Activated naive CD4-positive, alpha-beta T cell treated with anti-CD3 and anti-CD28 coated beads, Interleukin-2, amount 50 U/mL, for 72 hours (primary cell): Measurements from ENCODE around the gene SSPN. TPM values are rescaled to one million over a fixed set of nuclear protein-coding genes. Genes with fewer than 3 reads are reported as not detected.

Experiments
- ATAC-seq, 2 donors: fragments of 150-1000 bp; cut with Tn5 transposase; 2 replicates each; pipeline ENCODE4 v1.10.0; 2021; ENCODE audit warnings: mild to moderate bottlenecking in 2 of 2, moderate library complexity in 2 of 2
- DNase-seq, 2 donors: peaks; one replicate each; pipeline ENCODE4 v3.0.0; 2021 to 2022; ENCODE audit warnings: low spot score in 2 of 2
- H3K27ac Mint-ChIP-seq, 2 donors: one replicate each; pipeline ENCODE4 v1.8.0; 2022; ENCODE audit warnings: mild to moderate bottlenecking in 2 of 2, mixed read lengths in 2 of 2
- H3K36me3 Mint-ChIP-seq, 2 donors: one replicate each; pipeline ENCODE4 v1.8.0; 2022; ENCODE audit warnings: mixed read lengths in 2 of 2
- H3K9me3 Mint-ChIP-seq, 2 donors: one replicate each; pipeline ENCODE4 v1.8.0; 2022; ENCODE audit warnings: mixed read lengths in 2 of 2
- total RNA-seq, 2 donors: library from RNA; stranded (reverse); gene quantifications; one replicate each; pipeline ENCODE4 v1.2.3, GENCODE V29; 2022

SSPN gene
- total RNA-seq, 2 donors from 2014 or later: not detected

DNA sequence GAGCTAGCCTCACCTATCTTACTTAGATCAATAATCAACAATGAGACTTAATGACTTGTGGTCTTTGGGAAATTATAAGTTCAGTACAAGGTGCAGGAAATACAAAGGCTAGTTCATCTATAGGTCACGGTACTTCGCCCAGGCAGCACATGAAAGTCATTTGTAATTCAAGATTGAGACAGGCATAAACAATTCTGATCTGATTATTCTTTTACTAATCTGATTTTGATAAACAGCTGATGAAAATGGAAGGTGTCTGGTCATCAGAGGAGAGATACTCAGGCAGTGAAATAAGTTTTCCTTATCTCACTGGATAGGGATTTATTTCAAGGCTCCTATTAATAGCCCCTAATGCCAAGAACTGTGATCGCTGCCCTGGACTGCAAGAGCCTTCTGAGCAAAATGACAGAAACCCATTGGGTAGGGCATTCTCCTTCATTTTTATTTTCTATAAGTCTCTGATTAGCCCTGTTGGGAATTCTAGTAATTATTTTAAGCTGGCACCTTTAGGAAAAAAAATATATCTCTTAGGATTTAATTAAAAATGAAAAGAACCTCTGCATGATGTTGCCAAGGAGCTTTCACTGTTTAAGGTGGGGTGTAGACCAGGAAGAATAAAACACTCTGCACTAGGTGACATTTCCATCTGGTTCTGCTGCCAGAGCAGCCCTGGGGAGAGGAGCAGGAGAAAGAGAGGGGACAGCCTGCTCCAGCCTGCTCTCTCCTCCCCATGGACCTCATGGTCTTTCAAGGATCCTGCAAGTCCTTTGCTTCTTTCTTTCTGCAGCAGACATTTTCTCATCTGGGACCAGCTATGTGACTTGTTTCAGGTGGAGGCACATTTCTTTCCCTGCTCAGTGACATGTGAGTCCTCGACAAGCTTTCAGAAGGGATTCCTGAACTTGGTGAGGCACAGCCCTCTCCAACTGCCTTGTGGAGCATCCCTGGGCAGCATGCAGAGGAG lies 44.8 kb downstream of the SSPN start:
- ATAC-seq: no peak
- Mint-ChIP-seq H3K27ac (no peak overlapping the region), H3K9me3 (no peaks in the 10 kb centered on the region)

DNA sequence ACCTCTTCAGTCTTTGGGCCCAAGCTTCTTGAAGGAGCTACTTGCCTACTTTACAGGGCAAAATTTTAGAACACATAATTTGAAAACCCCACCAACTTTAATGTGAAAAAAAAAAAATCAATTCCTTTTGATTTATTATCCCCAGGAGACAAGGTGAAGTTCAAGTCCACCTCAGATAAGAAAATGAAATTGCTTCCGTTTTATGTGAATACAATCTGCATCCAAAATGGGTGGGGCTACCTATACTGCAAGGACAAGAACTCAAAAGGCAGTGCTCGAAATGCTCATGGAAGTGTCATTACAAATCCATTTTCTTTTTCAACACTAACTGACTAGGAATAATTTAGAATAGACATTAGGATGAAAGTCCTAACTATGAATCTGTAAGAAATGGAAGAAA lies 45.7 kb downstream of the SSPN start:
- Mint-ChIP-seq H3K9me3 (no peaks in the 10 kb centered on the region), H3K27ac (no peak overlapping the region), H3K36me3 (no peaks in the 10 kb centered on the region)
- DNase-seq: no peak
- ATAC-seq: no peak

More for the DNA sequence above, 44.8 kb downstream of the SSPN start:
- H3K36me3 Mint-ChIP-seq: no peaks in the 10 kb centered on the region
- no peak for DNase-seq

DNA sequence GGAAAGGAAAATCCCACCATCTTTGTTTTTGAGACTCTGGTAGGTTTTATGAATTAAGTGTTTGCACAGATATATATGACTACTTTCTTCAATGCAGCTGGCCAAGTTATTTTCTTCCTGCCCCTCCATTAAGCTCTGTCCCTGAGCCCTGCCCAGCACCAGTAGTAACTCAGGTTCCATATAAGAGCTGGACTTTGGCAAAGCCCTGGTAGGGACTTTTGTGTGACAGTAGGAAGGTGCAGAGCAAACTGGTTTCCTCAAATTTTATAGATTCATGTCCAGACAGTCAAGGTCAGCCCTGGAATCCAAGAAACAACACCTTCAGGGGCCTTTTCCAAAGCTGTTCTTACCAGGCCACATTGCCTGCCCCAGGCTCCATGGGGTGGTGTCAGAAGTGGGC lies 47.3 kb downstream of the SSPN start:
- no peaks in the 10 kb centered on the region for H3K9me3 Mint-ChIP-seq
- no peaks in the 10 kb centered on the region for H3K36me3 Mint-ChIP-seq
- no peak for ATAC-seq
- no peak for DNase-seq
- H3K27ac Mint-ChIP-seq: no peak overlapping the region

DNA sequence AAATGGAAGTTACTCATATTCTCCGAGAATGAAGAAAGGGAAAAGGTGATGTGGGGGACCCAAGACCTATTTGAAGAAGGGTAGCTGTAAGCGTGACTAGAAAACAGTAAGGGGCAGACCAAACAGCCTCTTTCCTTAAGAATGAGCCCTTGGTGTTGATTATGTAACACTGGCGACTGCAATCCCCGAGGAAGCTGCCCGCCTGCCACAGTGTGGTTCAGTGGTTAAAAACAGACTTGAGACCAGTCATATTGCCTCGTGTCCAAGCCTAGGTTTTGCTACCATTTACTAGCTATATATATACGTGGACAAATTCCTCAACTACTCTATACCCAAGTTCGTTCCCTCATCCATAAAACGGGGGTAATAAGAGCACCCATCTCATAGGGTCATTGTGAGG lies 49.1 kb downstream of the SSPN start:
- Mint-ChIP-seq H3K9me3 (peaks cover 3% of the 10 kb centered on the region in 2 donors), H3K36me3 (peaks cover 0 to 3% of the 10 kb centered on the region in 2 donors), H3K27ac (no peak overlapping the region)
- ATAC-seq (no peak), DNase-seq (no peak)

DNA sequence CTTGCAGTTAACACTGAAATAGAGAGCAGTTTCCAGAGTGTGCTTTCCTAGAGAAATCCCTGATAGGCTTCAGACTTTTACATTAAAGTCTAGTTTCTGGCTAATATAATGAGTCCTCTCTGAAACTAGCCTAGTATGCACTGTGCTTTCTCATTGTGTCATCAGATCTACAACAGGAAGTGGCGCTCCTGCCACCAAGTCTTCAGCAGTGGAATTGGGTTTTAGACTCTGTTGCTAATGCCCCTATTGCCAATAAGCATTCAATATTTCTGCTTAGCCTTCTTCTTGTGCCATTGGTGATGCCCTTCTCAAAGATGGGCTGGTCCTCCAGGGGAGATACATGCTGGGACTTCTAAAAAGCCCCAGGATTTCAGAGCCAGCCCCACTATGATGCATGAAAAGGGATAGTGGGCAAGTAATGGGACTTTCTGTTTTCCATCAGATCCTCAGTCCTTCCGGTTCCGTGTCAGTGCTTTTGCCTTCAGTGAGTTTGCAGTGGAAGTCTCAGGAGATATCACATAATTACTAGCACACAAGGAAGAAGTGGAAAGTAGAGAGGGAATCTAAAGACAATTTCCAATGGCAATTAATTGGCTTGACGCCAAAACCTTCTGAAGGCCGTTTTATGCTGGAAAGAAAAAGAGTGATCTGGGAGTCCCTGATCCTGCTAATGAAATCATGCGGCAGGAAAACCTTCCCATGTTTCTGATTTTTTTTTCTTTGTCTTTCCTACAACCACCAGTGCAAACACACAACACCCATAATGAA lies 50.0 kb downstream of the SSPN start:
- Mint-ChIP-seq H3K27ac (no peak overlapping the region), H3K9me3 (peaks cover 5 to 6% of the 10 kb centered on the region in 2 donors), H3K36me3 (peaks cover 0 to 7% of the 10 kb centered on the region in 2 donors)
- ATAC-seq (no peak), DNase-seq (no peak)

DNA sequence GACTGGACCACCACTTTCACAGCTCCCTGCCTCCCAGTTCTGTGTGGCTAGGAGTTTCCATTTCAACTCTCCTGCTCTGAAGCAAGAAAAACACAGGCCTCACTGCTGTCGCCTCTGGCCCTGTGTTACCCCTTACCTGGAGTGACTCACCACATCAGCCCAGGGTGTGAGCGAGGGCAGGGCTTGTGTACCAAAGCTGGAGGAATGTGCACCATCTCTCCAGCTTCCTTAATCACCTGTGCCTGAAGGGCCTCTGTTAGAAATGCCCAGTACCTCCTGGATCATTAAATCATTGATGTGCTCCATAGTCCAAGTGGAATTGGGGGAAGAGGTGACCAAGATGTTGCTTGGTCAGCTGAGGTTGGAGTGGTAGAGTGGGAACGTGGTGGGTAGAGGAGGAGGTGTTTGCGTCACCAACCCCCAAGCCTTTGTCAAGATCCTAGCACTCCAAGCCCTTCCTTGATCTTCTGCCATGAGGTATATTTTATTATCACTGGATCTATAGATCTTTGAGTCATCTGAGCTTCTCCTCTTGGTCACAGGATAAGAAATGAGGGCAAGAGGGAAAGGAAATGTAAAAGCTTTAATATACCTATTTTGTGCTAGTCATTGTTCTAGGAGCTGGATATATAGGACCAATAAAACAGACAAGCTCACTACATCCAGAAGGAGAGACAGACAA lies 51.3 kb downstream of the SSPN start:
- peaks cover 0 to 7% of the 10 kb centered on the region in 2 donors for H3K36me3 Mint-ChIP-seq
- peaks cover 5 to 6% of the 10 kb centered on the region in 2 donors for H3K9me3 Mint-ChIP-seq
- no peak overlapping the region for H3K27ac Mint-ChIP-seq
- DNase-seq (no peak), ATAC-seq (no peak)

DNA sequence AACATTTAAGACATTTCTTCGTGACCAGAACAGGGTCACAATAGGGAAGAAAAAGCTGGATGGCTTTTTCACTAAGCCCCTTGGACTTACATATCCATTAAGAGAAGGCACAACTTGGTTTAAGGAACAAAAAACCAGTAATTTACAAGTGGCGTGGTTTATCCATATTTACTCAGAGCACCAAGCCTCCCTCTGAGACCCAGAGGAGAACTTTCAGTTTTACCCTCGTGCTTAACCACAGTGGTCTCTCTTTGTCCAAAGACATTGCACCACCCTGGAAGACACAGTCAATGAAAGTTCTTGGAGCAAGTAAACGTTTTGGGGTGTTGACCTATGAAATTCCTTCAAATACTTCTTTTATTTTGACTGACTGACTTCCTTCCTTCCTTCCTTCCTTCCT lies 52.5 kb downstream of the SSPN start:
- DNase-seq: no peak
- no peak overlapping the region for H3K27ac Mint-ChIP-seq
- peaks cover 0 to 7% of the 10 kb centered on the region in 2 donors for H3K36me3 Mint-ChIP-seq
- no peak for ATAC-seq
- H3K9me3 Mint-ChIP-seq: peaks cover 5 to 6% of the 10 kb centered on the region in 2 donors

DNA sequence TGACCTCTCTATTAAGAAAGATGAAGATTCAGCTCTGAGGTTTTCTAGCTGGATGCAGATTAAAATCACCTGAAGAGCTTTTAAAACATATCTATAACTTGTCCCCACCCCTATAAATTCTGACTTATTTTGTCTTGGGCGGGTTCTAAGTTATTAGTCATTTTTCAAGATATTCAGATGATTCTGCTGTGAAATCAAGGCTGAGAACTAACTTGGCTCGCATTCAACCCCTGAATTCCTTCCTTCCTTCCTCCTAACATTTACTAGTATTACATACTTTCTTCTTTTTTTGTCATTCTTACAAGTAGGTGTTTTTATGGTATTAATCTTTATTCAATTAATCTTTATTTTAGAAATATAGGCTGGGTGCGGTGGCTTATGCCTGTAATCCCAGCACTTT lies 55.4 kb downstream of the SSPN start:
- Mint-ChIP-seq H3K27ac (no peak overlapping the region), H3K9me3 (peaks cover 5 to 6% of the 10 kb centered on the region in 2 donors), H3K36me3 (peaks cover 0 to 12% of the 10 kb centered on the region in 2 donors)
- no peak for ATAC-seq
- no peak for DNase-seq

DNA sequence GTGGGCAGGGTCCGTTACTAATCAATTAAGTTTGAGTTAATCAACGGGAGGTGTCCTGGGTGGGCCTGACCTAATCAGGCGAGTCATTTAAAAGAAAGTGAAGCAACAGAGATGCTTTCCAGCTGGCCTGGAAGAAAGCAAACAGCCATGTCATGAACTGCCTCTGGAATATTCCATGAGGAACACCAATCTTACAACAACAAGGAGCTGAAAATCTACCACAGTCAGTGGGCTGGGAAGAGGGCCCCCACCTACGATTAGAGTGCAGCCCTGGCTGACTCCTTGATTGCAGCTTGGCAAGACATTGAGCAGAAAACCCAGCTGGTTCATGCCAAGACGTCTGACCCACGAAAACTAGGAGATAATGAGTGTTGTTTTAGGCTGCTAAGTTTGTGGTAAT lies 56.2 kb downstream of the SSPN start:
- ATAC-seq (no peak), DNase-seq (no peak)
- H3K36me3 Mint-ChIP-seq: peaks cover 0 to 12% of the 10 kb centered on the region in 2 donors
- no peak overlapping the region for H3K27ac Mint-ChIP-seq
- peaks cover 5 to 6% of the 10 kb centered on the region in 2 donors for H3K9me3 Mint-ChIP-seq

DNA sequence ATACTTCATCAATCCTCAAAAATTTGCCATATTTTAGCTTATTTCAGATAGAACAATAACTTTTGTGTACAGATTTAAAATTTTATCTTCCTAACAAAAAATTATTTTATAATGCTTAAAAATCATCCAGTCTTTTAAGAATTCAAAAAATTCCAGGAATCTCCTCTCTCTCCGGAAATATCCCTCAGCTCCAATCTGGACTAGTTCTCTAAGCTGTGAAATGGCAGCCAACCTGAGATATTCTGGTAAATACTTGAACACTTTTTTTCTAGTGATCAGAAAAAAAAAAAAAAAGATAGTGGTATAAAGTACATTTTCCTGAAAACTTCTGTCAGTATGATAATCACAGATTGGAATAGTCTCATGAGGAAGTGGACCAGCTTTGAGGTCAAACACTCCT lies 57.6 kb downstream of the SSPN start:
- DNase-seq: no peak
- H3K36me3 Mint-ChIP-seq: peaks cover 0 to 13% of the 10 kb centered on the region in 2 donors
- ATAC-seq: no peak
- peaks cover 5 to 6% of the 10 kb centered on the region in 2 donors for H3K9me3 Mint-ChIP-seq
- no peak overlapping the region for H3K27ac Mint-ChIP-seq

DNA sequence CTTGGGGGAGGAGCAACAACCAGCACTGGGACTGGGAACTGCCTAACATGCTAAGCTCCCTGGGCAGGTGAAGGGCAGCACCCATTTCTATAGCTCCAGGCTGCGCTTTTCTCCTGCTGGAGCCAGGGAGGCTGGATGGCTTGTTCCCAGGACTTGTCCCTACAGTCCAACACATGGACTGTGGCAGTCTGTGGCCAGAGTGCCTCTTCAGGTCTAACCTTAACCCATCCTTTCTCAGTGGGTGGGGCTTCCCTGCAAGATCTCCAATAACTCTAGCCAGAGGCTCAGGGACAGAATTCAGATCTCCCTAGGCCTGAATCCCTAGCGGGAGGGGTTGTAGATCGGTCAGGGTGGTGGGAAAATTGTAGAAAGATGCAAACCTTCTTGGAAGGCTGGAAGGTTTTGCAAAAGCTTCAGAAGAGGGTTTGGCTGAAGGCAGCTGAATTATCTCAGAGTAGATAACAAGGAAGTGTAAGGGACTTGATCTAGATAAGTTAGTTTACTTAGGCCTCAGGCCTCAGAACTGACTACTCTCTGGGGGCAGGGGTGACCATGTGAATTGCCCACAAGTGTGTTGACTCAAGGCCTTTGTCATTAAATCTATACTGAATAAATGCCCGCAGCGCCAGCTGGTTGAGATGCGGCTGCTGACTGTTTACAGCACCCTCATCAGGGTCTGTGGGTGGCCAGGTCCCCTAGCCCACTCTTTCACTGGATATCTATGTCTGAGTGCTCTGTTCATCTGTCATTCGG lies 60.7 kb downstream of the SSPN start:
- Mint-ChIP-seq H3K36me3 (peaks cover 7 to 14% of the 10 kb centered on the region in 2 donors), H3K9me3 (peaks cover 6 to 9% of the 10 kb centered on the region in 2 donors), H3K27ac (no peak overlapping the region)
- DNase-seq (no peak), ATAC-seq (no peak)

DNA sequence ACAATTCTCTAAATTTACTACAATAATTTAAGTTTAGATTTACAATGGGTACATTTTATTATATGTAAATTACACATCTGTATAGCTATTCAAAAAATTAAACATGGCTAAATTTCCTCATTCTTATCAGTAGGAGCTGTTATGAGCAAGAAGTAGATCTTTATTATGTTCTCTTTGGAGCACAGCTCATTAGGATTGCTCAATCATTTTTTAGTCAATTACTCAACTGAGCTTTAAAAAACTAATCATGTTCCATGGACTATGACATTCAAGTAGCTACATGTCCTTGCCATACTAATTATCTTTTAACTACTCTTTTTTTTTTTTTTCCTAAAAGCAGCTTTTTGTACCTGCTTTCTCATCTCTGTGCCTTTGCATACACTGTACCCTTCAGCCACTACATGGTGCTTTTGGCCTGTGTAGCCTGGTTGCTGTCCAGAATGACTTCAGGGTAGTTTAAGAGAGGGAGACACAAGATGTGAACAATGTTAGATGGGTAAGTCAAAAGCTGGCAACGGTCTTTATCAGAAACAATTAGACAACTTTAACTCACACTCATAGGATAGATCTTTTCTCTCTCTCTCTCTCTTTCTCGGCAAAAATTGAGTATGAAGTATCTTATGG lies 69.0 kb downstream of the SSPN start:
- Mint-ChIP-seq H3K9me3 (no peaks in the 10 kb centered on the region), H3K27ac (no peak overlapping the region), H3K36me3 (no peaks in the 10 kb centered on the region)
- ATAC-seq (no peak), DNase-seq (no peak)

DNA sequence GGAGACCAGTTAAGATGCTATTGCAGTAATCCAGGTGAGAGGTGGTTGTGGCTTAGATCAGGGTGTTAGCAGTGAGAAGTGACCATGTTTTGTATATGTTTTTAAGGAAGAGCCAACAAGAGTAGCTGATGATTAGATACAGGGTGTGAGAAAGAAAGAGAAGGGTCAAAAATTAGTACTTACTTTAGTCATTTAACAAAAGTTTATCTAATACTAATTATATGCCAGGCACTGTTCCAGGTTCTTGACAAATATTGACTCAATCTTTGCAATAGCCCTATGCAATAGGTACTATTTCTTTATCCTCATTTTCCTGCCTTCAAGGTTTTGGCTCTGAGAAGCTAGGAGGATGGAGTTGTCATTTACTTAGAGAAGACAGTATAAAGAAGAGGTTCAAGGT lies 70.2 kb downstream of the SSPN start:
- ATAC-seq (no peak), DNase-seq (no peak)
- H3K9me3 Mint-ChIP-seq: no peaks in the 10 kb centered on the region
- H3K27ac Mint-ChIP-seq: no peak overlapping the region
- H3K36me3 Mint-ChIP-seq: no peaks in the 10 kb centered on the region

DNA sequence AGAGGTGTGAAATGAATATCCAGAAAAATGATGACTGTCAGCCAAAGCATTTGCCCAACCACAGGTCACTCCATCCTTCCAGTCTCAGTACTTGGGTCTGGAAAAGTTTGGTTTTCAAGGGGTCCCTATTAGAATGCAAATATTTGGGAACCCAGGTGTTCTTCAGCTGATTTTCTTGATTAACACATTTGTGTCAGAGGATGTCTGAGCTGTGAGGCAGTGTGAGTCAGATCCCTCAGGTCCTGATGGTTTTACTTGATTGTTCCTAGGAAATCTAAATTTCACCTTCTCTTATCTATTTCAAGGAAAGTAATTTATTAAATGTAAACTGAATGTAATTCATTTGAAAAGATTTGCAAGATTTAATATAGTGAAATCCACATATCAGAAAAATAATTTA lies 71.5 kb downstream of the SSPN start:
- H3K36me3 Mint-ChIP-seq: no peaks in the 10 kb centered on the region
- H3K9me3 Mint-ChIP-seq: no peaks in the 10 kb centered on the region
- DNase-seq (no peak), ATAC-seq (no peak)
- no peak overlapping the region for H3K27ac Mint-ChIP-seq

DNA sequence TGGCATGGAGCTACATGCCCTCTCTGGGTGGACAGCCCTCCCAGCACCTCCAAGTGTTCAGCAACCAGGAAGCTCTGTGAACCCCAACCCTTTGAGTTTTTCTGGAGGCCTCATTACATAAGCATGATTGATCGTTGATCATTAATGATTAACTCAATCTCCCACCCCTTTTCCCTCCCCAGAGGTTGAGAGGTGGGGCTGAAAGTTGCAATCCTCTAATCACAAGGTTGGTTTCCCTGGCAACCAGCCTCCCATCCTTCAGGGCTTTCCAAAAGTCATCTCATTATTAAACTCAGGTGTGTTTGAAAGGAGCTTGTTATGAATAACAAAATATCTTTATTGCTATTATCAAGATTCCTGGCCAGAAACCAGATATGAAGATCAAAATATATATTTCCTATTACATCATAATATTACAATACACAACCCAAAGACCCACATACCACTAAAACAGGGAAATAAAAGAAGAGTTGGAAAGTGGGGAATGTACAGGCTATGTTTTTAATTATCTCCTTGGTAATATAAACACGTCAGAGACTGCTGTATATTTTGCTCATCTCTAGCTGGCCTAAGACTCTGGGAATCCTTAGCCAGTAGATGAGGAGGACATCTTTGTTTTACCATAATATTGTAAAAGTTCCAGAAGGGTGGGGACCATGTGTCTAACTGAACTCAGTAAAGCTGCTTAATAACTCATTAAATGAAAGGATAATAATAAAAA lies 73.6 kb downstream of the SSPN start:
- no peak for DNase-seq
- Mint-ChIP-seq H3K27ac (no peak overlapping the region), H3K36me3 (no peaks in the 10 kb centered on the region), H3K9me3 (no peaks in the 10 kb centered on the region)
- ATAC-seq: no peak
